ENCODE results near the gene ARSG. TPM values are rescaled to one million over a fixed set of nuclear protein-coding genes. Genes with fewer than 3 reads are reported as not detected.

Gene ARSG
- total and polyA plus RNA-seq, 9 of the 15 experiments (the other 6 are each of a cell fraction or from before 2014, with no cell fraction given), result 1.0 to 5.6 (median 1.8) TPM

DNA sequence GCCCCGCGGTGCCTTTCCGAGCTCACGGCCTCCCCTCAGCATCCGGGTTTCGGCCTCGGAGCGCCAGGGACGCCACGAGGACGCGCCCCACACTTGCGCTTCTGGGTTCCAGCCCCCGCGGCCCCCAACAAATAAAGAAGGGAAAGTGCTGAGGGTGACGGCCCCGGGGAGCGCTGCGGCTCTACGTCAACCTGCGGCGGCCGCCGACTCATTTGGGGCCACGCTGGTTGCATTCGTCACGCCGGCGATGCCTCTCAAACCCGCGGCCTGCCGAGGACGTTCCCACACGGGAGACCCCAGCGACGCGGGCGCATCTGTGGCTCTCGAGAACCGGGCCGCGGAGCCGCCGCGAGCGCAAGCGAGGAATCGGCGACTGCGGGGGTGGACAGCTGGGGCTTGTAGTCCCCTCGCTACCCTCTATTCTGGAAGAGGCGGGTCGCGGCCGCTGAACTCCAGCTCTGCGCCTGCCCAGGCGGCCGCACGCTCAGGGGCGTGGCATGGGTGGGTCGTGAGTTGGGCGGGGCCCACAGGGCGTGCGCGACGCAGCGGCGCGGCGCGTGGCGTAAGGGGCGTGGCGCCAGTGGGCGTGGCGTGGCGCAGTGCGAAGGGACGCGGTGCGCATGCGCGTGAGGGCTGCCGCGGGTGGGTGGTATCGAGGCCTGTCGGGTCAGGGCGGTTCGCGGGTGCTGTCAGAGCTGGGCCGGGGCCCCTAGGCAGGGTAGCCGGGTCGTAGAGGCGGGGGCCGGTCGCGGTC lies 43.7 kb upstream of the ARSG start, which contains the start of gene AMZ2 (continued):
- TF ChIP-seq E2F8 (IDR thresholded peaks at IDR 0.05; ENCODE audit: low read depth, partially characterized antibody) (no peak), DPF2 (IDR thresholded peaks at IDR 0.05) (no peak), TARDBP (IDR thresholded peaks at IDR 0.05) (0 out of 2 replicates have a peak, but pooled peaks have one; percentile 41), ZNF740 (CRISPR knock-in tag; IDR thresholded peaks at IDR 0.05) (no peak), ZNF740 (tag; IDR thresholded peaks at IDR 0.05) (no peak), BHLHE40 (IDR thresholded peaks at IDR 0.05; ENCODE audit: low read length) (peak; percentile 84), EHMT2 (IDR thresholded peaks at IDR 0.05) (no peak), RBM22 (IDR thresholded peaks at IDR 0.05; ENCODE audit: low read depth, low read length, poor library complexity, severe bottlenecking) (peak; percentile 39), ETS1 (conservative IDR thresholded peaks at IDR 0.05; ENCODE audit: control insufficient read depth, low read depth, low read length) (peak; percentile 11; the same call in 1 of the 2 replicates), ZNF764 (CRISPR knock-in tag; IDR thresholded peaks at IDR 0.05; ENCODE audit: low read depth) (no peak), CSDE1 (IDR thresholded peaks at IDR 0.05) (no peak), ZNF655 (CRISPR knock-in tag; IDR thresholded peaks at IDR 0.05) (no peak)
- TF ChIP-seq, protein P1, sequence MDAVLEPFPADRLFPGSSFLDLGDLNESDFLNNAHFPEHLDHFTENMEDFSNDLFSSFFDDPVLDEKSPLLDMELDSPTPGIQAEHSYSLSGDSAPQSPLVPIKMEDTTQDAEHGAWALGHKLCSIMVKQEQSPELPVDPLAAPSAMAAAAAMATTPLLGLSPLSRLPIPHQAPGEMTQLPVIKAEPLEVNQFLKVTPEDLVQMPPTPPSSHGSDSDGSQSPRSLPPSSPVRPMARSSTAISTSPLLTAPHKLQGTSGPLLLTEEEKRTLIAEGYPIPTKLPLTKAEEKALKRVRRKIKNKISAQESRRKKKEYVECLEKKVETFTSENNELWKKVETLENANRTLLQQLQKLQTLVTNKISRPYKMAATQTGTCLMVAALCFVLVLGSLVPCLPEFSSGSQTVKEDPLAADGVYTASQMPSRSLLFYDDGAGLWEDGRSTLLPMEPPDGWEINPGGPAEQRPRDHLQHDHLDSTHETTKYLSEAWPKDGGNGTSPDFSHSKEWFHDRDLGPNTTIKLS (IDR thresholded peaks at IDR 0.05; ENCODE audit: borderline replicate concordance, low read depth), result peak; percentile 73
- TF ChIP-seq, protein P2, sequence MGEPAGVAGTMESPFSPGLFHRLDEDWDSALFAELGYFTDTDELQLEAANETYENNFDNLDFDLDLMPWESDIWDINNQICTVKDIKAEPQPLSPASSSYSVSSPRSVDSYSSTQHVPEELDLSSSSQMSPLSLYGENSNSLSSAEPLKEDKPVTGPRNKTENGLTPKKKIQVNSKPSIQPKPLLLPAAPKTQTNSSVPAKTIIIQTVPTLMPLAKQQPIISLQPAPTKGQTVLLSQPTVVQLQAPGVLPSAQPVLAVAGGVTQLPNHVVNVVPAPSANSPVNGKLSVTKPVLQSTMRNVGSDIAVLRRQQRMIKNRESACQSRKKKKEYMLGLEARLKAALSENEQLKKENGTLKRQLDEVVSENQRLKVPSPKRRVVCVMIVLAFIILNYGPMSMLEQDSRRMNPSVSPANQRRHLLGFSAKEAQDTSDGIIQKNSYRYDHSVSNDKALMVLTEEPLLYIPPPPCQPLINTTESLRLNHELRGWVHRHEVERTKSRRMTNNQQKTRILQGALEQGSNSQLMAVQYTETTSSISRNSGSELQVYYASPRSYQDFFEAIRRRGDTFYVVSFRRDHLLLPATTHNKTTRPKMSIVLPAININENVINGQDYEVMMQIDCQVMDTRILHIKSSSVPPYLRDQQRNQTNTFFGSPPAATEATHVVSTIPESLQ (CRISPR knock-in tag; IDR thresholded peaks at IDR 0.05), result no peak; the same call in 1 of the 2 replicates
